CD14-positive monocyte (primary cell): ENCODE data around the gene PPP1R3G. TPM values are rescaled to one million over a fixed set of nuclear protein-coding genes. Genes with fewer than 3 reads are reported as not detected.

Experiments used
- DNase-seq, 3 donors: peaks; one replicate each; pipeline ENCODE4 v3.0.0-alpha.2; 2011 to 2022
- H2AFZ ChIP-seq: 2 replicates; pipeline ENCODE4 v1.6.0; 2012; ENCODE audit warnings: mild to moderate bottlenecking, low read depth, low read length, inconsistent platforms; ENCODE audit not compliant: insufficient read depth, poor library complexity, severe bottlenecking
- H3K27ac ChIP-seq, 2 donors: 1 replicate in 1 of 2; 2 replicates in 1 of 2; pipeline ENCODE4 v1.5.1; 2012 to 2013; ENCODE audit warnings: low read length in 2 of 2, control low read depth in 1 of 2, inconsistent platforms in 1 of 2, low read depth in 1 of 2, mild to moderate bottlenecking in 1 of 2
- H3K27me3 ChIP-seq, 2 donors: one replicate each; pipeline versions ENCODE4 v1.6.0 to v1.6.1; 2011 to 2013; ENCODE audit warnings: low read length in 2 of 2; ENCODE audit not compliant: control insufficient read depth in 2 of 2, insufficient read depth in 2 of 2
- H3K36me3 ChIP-seq, 2 donors: replicated peaks in 1 of 2; 1 replicate in 1 of 2; 2 replicates in 1 of 2; pipeline versions ENCODE4 v1.5.1 to v1.6.1; 2012 to 2013; ENCODE audit warnings: low read length in 2 of 2, control low read depth in 1 of 2, inconsistent platforms in 1 of 2, mild to moderate bottlenecking in 1 of 2; ENCODE audit not compliant: insufficient read depth in 2 of 2, control insufficient read depth in 1 of 2
- H3K4me1 ChIP-seq, 2 donors: 1 replicate in 1 of 2; 2 replicates in 1 of 2; pipeline versions ENCODE4 v1.5.1 to v1.6.1; 2012 to 2013; ENCODE audit warnings: low read length in 2 of 2, control low read depth in 1 of 2, inconsistent platforms in 1 of 2, mild to moderate bottlenecking in 1 of 2, moderate library complexity in 1 of 2; ENCODE audit not compliant: insufficient read depth in 2 of 2, control insufficient read depth in 1 of 2
- H3K4me2 ChIP-seq: replicated peaks from 2 replicates; pipeline ENCODE3; 2012; ENCODE audit warnings: low read length, moderate library complexity, mild to moderate bottlenecking; ENCODE audit not compliant: poor library complexity, severe bottlenecking; ENCODE audit errors: extremely low read depth
- H3K4me3 ChIP-seq, 3 experiments: fragments of 200-600 bp in 1 of 3; sonication (generic) in 1 of 3; replicated peaks in 1 of 3; 1 replicate in 2 of 3; 2 replicates in 1 of 3; pipeline ENCODE4 v1.5.1; 2011 to 2013; ENCODE audit warnings: low read length in 3 of 3, mild to moderate bottlenecking in 3 of 3, control low read depth in 2 of 3, low read depth in 2 of 3, inconsistent platforms in 1 of 3, moderate library complexity in 1 of 3
- H3K79me2 ChIP-seq: 2 replicates; pipeline ENCODE4 v1.6.0; 2012; ENCODE audit warnings: mild to moderate bottlenecking, control low read depth, inconsistent platforms, low read length, moderate library complexity; ENCODE audit not compliant: insufficient read depth
- H3K9ac ChIP-seq: 2 replicates; pipeline ENCODE4 v1.6.0; 2017; ENCODE audit warnings: low read length, mild to moderate bottlenecking; ENCODE audit not compliant: insufficient read depth, poor library complexity, severe bottlenecking
- H3K9me3 ChIP-seq, 2 donors: replicated peaks in 1 of 2; 1 replicate in 1 of 2; 2 replicates in 1 of 2; pipeline versions ENCODE4 v1.5.1 to v1.6.1; 2012 to 2013; ENCODE audit warnings: low read length in 2 of 2, control low read depth in 1 of 2; ENCODE audit not compliant: control insufficient read depth in 1 of 2, insufficient read depth in 1 of 2
- H4K20me1 ChIP-seq: 2 replicates; pipeline ENCODE4 v1.6.0; 2012; ENCODE audit warnings: mild to moderate bottlenecking, low read length, control low read depth, moderate library complexity; ENCODE audit not compliant: insufficient read depth
- H3K27ac Mint-ChIP-seq, 7 donors: one replicate each; pipeline ENCODE4 v1.8.0; 2020; ENCODE audit warnings: mild to moderate bottlenecking in 7 of 7, mixed read lengths in 7 of 7, moderate library complexity in 6 of 7, inconsistent platforms in 2 of 7
- H3K27me3 Mint-ChIP-seq, 3 donors: one replicate each; pipeline ENCODE4 v1.8.0; 2021 to 2022; ENCODE audit warnings: low read depth in 3 of 3, mild to moderate bottlenecking in 3 of 3, mixed read lengths in 3 of 3, moderate library complexity in 3 of 3, inconsistent platforms in 1 of 3
- H3K36me3 Mint-ChIP-seq, 2 donors: one replicate each; pipeline ENCODE4 v1.8.0; 2020; ENCODE audit warnings: mixed read lengths in 2 of 2, inconsistent platforms in 1 of 2, mild to moderate bottlenecking in 1 of 2
- H3K4me1 Mint-ChIP-seq: one replicate; pipeline ENCODE4 v1.8.0; 2020; ENCODE audit warnings: mild to moderate bottlenecking, mixed read lengths
- H3K4me3 Mint-ChIP-seq, 2 donors: one replicate each; pipeline ENCODE4 v1.8.0; 2020; ENCODE audit warnings: mild to moderate bottlenecking in 2 of 2, mixed read lengths in 2 of 2, moderate library complexity in 1 of 2
- H3K9me3 Mint-ChIP-seq, 7 donors: one replicate each; pipeline ENCODE4 v1.8.0; 2020 to 2022; ENCODE audit warnings: mixed read lengths in 7 of 7, mild to moderate bottlenecking in 6 of 7, moderate library complexity in 6 of 7, inconsistent platforms in 2 of 7
- CTCF ChIP-seq: fragments of 200-600 bp; IDR thresholded peaks from one replicate; pipeline ENCODE4 v1.8.0; 2022; ENCODE audit warnings: antibody characterized with exemption, mild to moderate bottlenecking
- WGBS: methylation state at CpG from one replicate; pipeline ENCODE4 v1.1.5; 2013; ENCODE audit warnings: missing lambda C conversion rate; ENCODE audit not compliant: insufficient coverage; 5-methylcytosine and 5-hydroxymethylcytosine counted together
- intact Hi-C, 2 donors: fragments of 100-400 bp; cut with micrococcal nuclease; formaldehyde crosslinking; loops; one replicate each; pipeline versions ENCODE4 v1.15.0 to v1.15.1; 2023
- polyA plus RNA-seq, 3 donors: library from polyadenylated mRNA; depleted of rRNA in 1 of 3; unstranded in 2 of 3; stranded (reverse) in 1 of 3; fragments of 300-500 nt in 2 of 3; fragments of >200 nt in 1 of 3; fragmentation: Illumina TruSeq in 2 of 3; gene quantifications; 1 replicate in 2 of 3; 2 replicates in 1 of 3; pipeline ENCODE4 v1.2.3, GENCODE V29; 2012 to 2021

Gene PPP1R3G
- polyA plus RNA-seq, 3 donors: 0.13 to 0.15 (median 0.13) TPM

GRCh38 chr6:5068153-5068751, 16.9 kb upstream of the PPP1R3G start:
- Histone ChIP-seq H3K27me3 (no peaks in the 10 kb centered on the region), H3K27ac (no peak overlapping the region), H3K9ac (no peak overlapping the region), H3K79me2 (no peaks in the 10 kb centered on the region), H3K4me1 (no peaks in the 10 kb centered on the region), H3K9me3 (peaks cover 0 to 9% of the 10 kb centered on the region in 2 donors), H2AFZ (no peak overlapping the region), H3K4me3 (no peak overlapping the region), H3K4me2 (no peak overlapping the region), H4K20me1 (no peaks in the 10 kb centered on the region), H3K36me3 (no peaks in the 10 kb centered on the region)
- Mint-ChIP-seq H3K9me3 (peaks cover 5 to 11% (median 9%) of the 10 kb centered on the region in 7 donors), H3K36me3 (no peaks in the 10 kb centered on the region), H3K27ac (no peak overlapping the region), H3K4me1 (peaks cover 3% of the 10 kb centered on the region), H3K27me3 (peaks cover 0 to 2% (median 0%) of the 10 kb centered on the region in 3 donors), H3K4me3 (no peak overlapping the region)
- no peak for TF ChIP-seq CTCF
- DNase-seq: no peak
- WGBS: 100% methylated on average over 9 of the region's 17 CpGs
- intact Hi-C loops: no loop called here

- H3K9me3 Mint-ChIP-seq: peaks cover 5 to 11% (median 9%) of the 10 kb centered on the region in 7 donors
- H3K36me3 ChIP-seq: no peaks in the 10 kb centered on the region
Observed at GRCh38 chr6:5071216-5071615, 13.9 kb upstream of the PPP1R3G start.

More at GRCh38 chr6:5071216-5071615, 13.9 kb upstream of the PPP1R3G start:
- WGBS: no CpG with 5 or more reads among the region's 2 CpGs
- no peak overlapping the region for H3K4me3 Mint-ChIP-seq
- Histone ChIP-seq H3K9ac (no peak overlapping the region), H3K27ac (no peak overlapping the region), H3K4me2 (no peak overlapping the region), H3K79me2 (no peaks in the 10 kb centered on the region), H3K4me3 (no peak overlapping the region), H4K20me1 (no peaks in the 10 kb centered on the region), H2AFZ (no peak overlapping the region), H3K4me1 (no peaks in the 10 kb centered on the region), H3K27me3 (no peaks in the 10 kb centered on the region), H3K9me3 (peaks cover 0 to 9% of the 10 kb centered on the region in 2 donors)
- peaks cover 0 to 4% (median 4%) of the 10 kb centered on the region in 3 donors for H3K27me3 Mint-ChIP-seq
- no peaks in the 10 kb centered on the region for H3K4me1 Mint-ChIP-seq
- DNase-seq: no peak
- no peaks in the 10 kb centered on the region for H3K36me3 Mint-ChIP-seq
- H3K27ac Mint-ChIP-seq: no peak overlapping the region
- no peak for TF ChIP-seq CTCF
- intact Hi-C loops: no loop called here
